K562 (cell line): ENCODE data around the gene VWDE. TPM values are rescaled to one million over a fixed set of nuclear protein-coding genes. Genes with fewer than 3 reads are reported as not detected.

Experiments used
- ATAC-seq: fragments of 200-7000 bp; cut with Tn5 transposase; 3 replicates; pipeline ENCODE4 v1.9.1; 2020; ENCODE audit warnings: moderate library complexity
- BruUV-seq: library from RNA; stranded (reverse); fragments of 400-500 nt; replicated peaks from 2 replicates; lab custom pipeline; 2021; lab: Mats Ljungman, UMichigan
- CTCF ChIA-PET: fragments of 300-600 bp; formaldehyde crosslinking; extraction: SDS; loops from one replicate; lab custom pipeline; 2021; ENCODE audit warnings: low intra/inter-chr PET ratio; lab: Yijun Ruan, JAX
- POLR2A ChIA-PET: fragments of 300-600, 350-650 bp; sonication (Branson Sonifier 250); formaldehyde crosslinking; extraction: SDS; loops from one replicate; lab custom pipeline; 2021; ENCODE audit warnings: antibody characterized with exemption, inconsistent platforms; lab: Yijun Ruan, JAX
- DNase-seq, 4 experiments: peaks; one replicate each; pipeline versions ENCODE4 v3.0.0 to v3.0.0-alpha.2; 2011 to 2018; ENCODE audit warnings: low spot score in 3 of 4, mixed read lengths in 3 of 4; ENCODE audit errors: extremely low read depth in 1 of 4
- FAIRE-seq: peaks from 2 replicates; lab custom pipeline; 2011; peaks lifted over from hg19 to GRCh38; lab: Jason Lieb, UNC
- H2AFZ ChIP-seq: 2 replicates; pipeline ENCODE4 v1.6.0; 2011; ENCODE audit warnings: low read depth, low read length, control low read depth, inconsistent platforms
- H3K27ac ChIP-seq: fragments of 200-600 bp; 3 replicates; pipeline ENCODE4 v1.8.0; 2011; ENCODE audit warnings: low read depth, mild to moderate bottlenecking, control low read depth, inconsistent platforms, low read length, moderate library complexity, mixed read lengths; ENCODE audit errors: extremely low read depth
- H3K27me3 ChIP-seq, 2 experiments: fragments of 300-600 bp in 1 of 2; 2 replicates in 1 of 2; 3 replicates in 1 of 2; pipeline versions ENCODE4 v1.6.0 to v1.8.0; 2011; ENCODE audit warnings: inconsistent platforms in 2 of 2, low read length in 2 of 2, mild to moderate bottlenecking in 1 of 2, mixed read lengths in 1 of 2, moderate library complexity in 1 of 2; ENCODE audit not compliant: control insufficient read depth in 2 of 2, insufficient read depth in 2 of 2
- H3K36me3 ChIP-seq: fragments of 300-600 bp; 3 replicates; pipeline ENCODE4 v1.8.0; 2011; ENCODE audit warnings: mild to moderate bottlenecking, low read length, inconsistent platforms; ENCODE audit not compliant: control insufficient read depth, insufficient read depth
- H3K4me1 ChIP-seq, 2 experiments: fragments of 200-600 bp in 1 of 2; replicated peaks in 1 of 2; 2 replicates in 1 of 2; 3 replicates in 1 of 2; pipeline versions ENCODE4 v1.5.1 to v1.8.0; 2011; ENCODE audit warnings: inconsistent platforms in 2 of 2, low read length in 2 of 2, mild to moderate bottlenecking in 1 of 2, mixed read lengths in 1 of 2, moderate library complexity in 1 of 2; ENCODE audit not compliant: control insufficient read depth in 2 of 2, insufficient read depth in 2 of 2
- H3K4me2 ChIP-seq: 2 replicates; pipeline ENCODE4 v1.6.1; 2011; ENCODE audit warnings: low read length, control low read depth, inconsistent platforms, mixed read lengths; ENCODE audit not compliant: insufficient read depth
- H3K4me3 ChIP-seq: fragments of 200-600 bp; sonication (generic), shearing (Covaris generic); 2 replicates; pipeline ENCODE4 v1.5.1; 2016; ENCODE audit warnings: control low read depth, inconsistent platforms
- H3K79me2 ChIP-seq: fragments of 200-600 bp; 3 replicates; pipeline ENCODE4 v1.8.0; 2011; ENCODE audit warnings: low read length, inconsistent platforms; ENCODE audit not compliant: control insufficient read depth, insufficient read depth
- H3K9ac ChIP-seq, 2 experiments: 2 replicates each; pipeline versions ENCODE4 v1.6.0 to v1.6.1; 2011; ENCODE audit warnings: low read depth in 2 of 2, low read length in 2 of 2, control low read depth in 1 of 2, inconsistent platforms in 1 of 2, mild to moderate bottlenecking in 1 of 2, mixed read lengths in 1 of 2; ENCODE audit not compliant: insufficient read depth in 1 of 2
- H3K9me1 ChIP-seq: one replicate; pipeline ENCODE4 v1.6.0; 2011; ENCODE audit warnings: inconsistent platforms, mild to moderate bottlenecking, low read length, moderate library complexity; ENCODE audit not compliant: control insufficient read depth, insufficient read depth
- H3K9me3 ChIP-seq: replicated peaks from 2 replicates; pipeline ENCODE4 v1.5.1; 2011; ENCODE audit warnings: low read depth, low read length, inconsistent platforms; ENCODE audit not compliant: control insufficient read depth, insufficient read depth
- H4K20me1 ChIP-seq: replicated peaks from 2 replicates; pipeline ENCODE4 v1.6.1; 2011; ENCODE audit warnings: low read length, inconsistent platforms, mixed read lengths; ENCODE audit not compliant: control insufficient read depth, insufficient read depth
- CEBPB ChIP-seq: fragments of 450-650 bp; IDR thresholded peaks from 2 replicates; pipeline ENCODE4 v1.6.1; 2016; ENCODE audit warnings: missing genetic modification characterization, missing compliant biosample characterization
- ETS1 ChIP-seq: conservative IDR thresholded peaks from 2 replicates; pipeline ENCODE4 v1.6.1; 2011; ENCODE audit warnings: low read depth, mild to moderate bottlenecking, low read length; ENCODE audit not compliant: control insufficient read depth
- PHB2 ChIP-seq: fragments of 450-650 bp; IDR thresholded peaks from 2 replicates; pipeline ENCODE4 v1.6.1; 2017; ENCODE audit warnings: low read depth
- STAG1 ChIP-seq: sonication (generic); formaldehyde crosslinking; IDR thresholded peaks from 2 replicates; pipeline ENCODE4 v1.5.0; 2020; ENCODE audit warnings: missing genetic modification reagents, borderline replicate concordance
- ZBTB40 ChIP-seq, 2 experiments: fragments of 450-650 bp in 1 of 2; sonication (generic) in 1 of 2; formaldehyde crosslinking in 1 of 2; IDR thresholded peaks; 2 replicates each; pipeline versions ENCODE4 v1.7.1 to v1.9.0; 2016 to 2022; ENCODE audit warnings: inconsistent platforms in 1 of 2, mild to moderate bottlenecking in 1 of 2, missing genetic modification reagents in 1 of 2
- ZFP36 ChIP-seq: fragments of 150-350 bp; IDR thresholded peaks from 2 replicates; pipeline ENCODE4 v1.6.1; 2018; ENCODE audit warnings: low read length, low read depth; ENCODE audit not compliant: partially characterized antibody
- ZNF143 ChIP-seq: sonication (generic); formaldehyde crosslinking; IDR thresholded peaks from 2 replicates; pipeline ENCODE4 v1.9.0; 2022; ENCODE audit warnings: mild to moderate bottlenecking, missing genetic modification reagents
- ZNF316 ChIP-seq: fragments of 450-650 bp; IDR thresholded peaks from 2 replicates; pipeline ENCODE4 v1.6.1; 2016
- WGBS: fragments of 100-300 bp; shearing (Covaris generic); methylation state at CpG from one replicate; pipeline ENCODE4 v1.1.6; 2016; ENCODE audit warnings: low coverage, mixed read lengths; ENCODE audit not compliant: insufficient coverage; ENCODE audit errors: missing lambda C conversion rate; 5-methylcytosine and 5-hydroxymethylcytosine counted together
- in situ Hi-C: fragments of 300-500 bp; cut with MboI; formaldehyde crosslinking; loops from 4 replicates; pipeline ENCODE4 v1.15.0; 2018; ENCODE audit warnings: inconsistent platforms, mixed read lengths
- intact Hi-C: fragments of 100-400 bp; cut with micrococcal nuclease; formaldehyde crosslinking; loops from 2 replicates; pipeline ENCODE4 v1.14.2; 2022
- polyA plus RNA-seq, 8 experiments: library from polyadenylated mRNA; depleted of rRNA in 4 of 8; stranded (reverse) in 5 of 8; unstranded in 3 of 8; fragments of >200 nt; fragmentation: Nextera tagmentation in 2 of 8; fragmentation: Illumina TruSeq in 1 of 8; extraction: Ambion mirVana in 2 of 8; extraction: Trizol in 1 of 8; gene quantifications; 2 replicates each; pipeline versions ENCODE4 v1.2.1 to v1.2.3, GENCODE V29; 2011 to 2014; ENCODE audit warnings: inconsistent platforms in 1 of 8, missing spikeins in 1 of 8
- total RNA-seq, 7 experiments: library from RNA; depleted of rRNA in 6 of 7; stranded (reverse); fragments of >200 nt in 6 of 7; fragmentation: Illumina TruSeq in 2 of 7; extraction: Trizol in 2 of 7; gene quantifications; 2 replicates each; pipeline versions ENCODE4 v1.2.1 to v1.2.3, GENCODE V29; 2011 to 2021; ENCODE audit warnings: low replicate concordance in 1 of 7

Gene VWDE
- total and polyA plus RNA-seq, 9 of the 15 experiments (the other 6 are each of a cell fraction or from before 2014, with no cell fraction given), result 40.6 to 162 (median 95.2) TPM

DNA sequence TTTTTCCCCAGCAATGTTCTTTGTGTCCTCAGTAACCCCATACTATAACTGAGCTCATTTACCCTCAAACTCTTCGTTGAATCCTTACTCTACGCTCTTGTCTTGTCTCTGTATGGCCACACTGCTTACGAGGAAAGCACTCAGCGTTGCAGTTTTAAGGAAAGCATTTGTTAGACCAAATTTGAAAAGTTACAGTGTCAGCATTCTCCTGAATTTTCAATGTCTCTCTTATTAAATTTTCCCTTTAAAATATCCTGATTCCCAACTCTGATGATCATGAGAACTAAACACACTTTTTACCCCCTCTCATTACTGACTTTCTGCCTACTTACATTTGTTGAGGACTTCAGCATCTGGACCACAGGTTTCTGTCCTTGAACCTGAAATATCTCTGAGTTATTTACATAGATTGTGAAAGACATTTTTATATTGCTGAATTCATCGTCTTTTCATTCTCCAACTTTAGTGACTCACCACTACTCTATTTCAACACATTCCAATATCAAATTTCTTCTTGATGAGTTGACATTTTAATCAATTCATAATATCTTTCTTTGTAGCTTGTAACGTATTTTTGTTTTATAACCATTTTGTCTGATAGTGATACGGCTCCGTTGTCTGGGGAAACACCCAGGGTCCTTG, 19.8 kb upstream of the VWDE start:
- no peak for TF ChIP-seq PHB2
- no peak for TF ChIP-seq STAG1 (CRISPR knock-in tag)
- no peak for TF ChIP-seq ZNF143
- TF ChIP-seq ZFP36, result no peak
- no peak for TF ChIP-seq ETS1
- TF ChIP-seq ZNF316, result peak; percentile 61
- 0 out of 2 replicates have a peak, but pooled peaks have one; percentile 17 for TF ChIP-seq CEBPB (tag)
- no peak for TF ChIP-seq ZBTB40 (IDR thresholded peaks at IDR 0.05)
- no peak for TF ChIP-seq ZBTB40 (CRISPR knock-in tag; IDR thresholded peaks at IDR 0.05)
- TF ChIP-seq, all 486 proteins: peak for 2
- Histone ChIP-seq H3K9me3 (no peaks in the 10 kb centered on the region; the same call in 1 of the 2 replicates), H3K9ac (no peak overlapping the region), H3K4me1 (no peaks in the 10 kb centered on the region), H3K4me3 (no peak overlapping the region), H3K27me3 (no peaks in the 10 kb centered on the region), H3K79me2 (no peaks in the 10 kb centered on the region), H3K9me1 (no peaks in the 10 kb centered on the region), H2AFZ (peak overlapping the region; percentile 14; the same call in 1 of the 2 replicates), H3K4me2 (no peak overlapping the region), H3K27ac (no peak overlapping the region), H3K36me3 (no peaks in the 10 kb centered on the region), H4K20me1 (no peaks in the 10 kb centered on the region)
- no peak for FAIRE-seq
- in situ Hi-C loops, result no loop called here
- intact Hi-C loops, result no loop called here
- CTCF ChIA-PET, result no interaction called here
- POLR2A ChIA-PET, result interaction anchor here (0.5 to 1.3 kb wide), 2 partner anchors 14 to 18 kb away, joined by 3 read pairs; no protein-coding TSS in a partner anchor
- ATAC-seq, result peak; percentile 48; the same call in 2 of the 3 replicates
- DNase-seq, result no peak
- WGBS, result 57% methylated on average over 8 of the region's 8 CpGs
- BruUV-seq, result no TSS peak
